NCI-H774 (cell line): Measurements from ENCODE around the gene LGALS4.
"Not testable (repeated sequence)": the region's sequence is repeated elsewhere in the genome, so short reads cannot be mapped to it uniquely, and the experiment has no call there.

Source experiments
- DNase-seq: peaks from one replicate; lab custom pipeline; 2025; lab: John Stamatoyannopoulos, UW

Gene LGALS4

GRCh38 chr19:38795549-38795948 lies 17.2 kb downstream of the LGALS4 start:
- DNase-seq: no peak

GRCh38 chr19:38793671-38794070 lies 19.1 kb downstream of the LGALS4 start:
- no peak for DNase-seq

GRCh38 chr19:38793177-38793576 lies 19.6 kb downstream of the LGALS4 start:
- no peak for DNase-seq

- no peak for DNase-seq
These were observed 20.3 kb downstream of the LGALS4 start for GRCh38 chr19:38792250-38793111.

GRCh38 chr19:38791451-38792064 lies 21.2 kb downstream of the LGALS4 start:
- not testable (repeated sequence) for DNase-seq

GRCh38 chr19:38790507-38791403 lies 22.0 kb downstream of the LGALS4 start:
- not testable (repeated sequence) for DNase-seq

- DNase-seq: no peak
These were observed 24.1 kb downstream of the LGALS4 start, which contains the start of gene LGALS7B for GRCh38 chr19:38788478-38789243. LGALS7B (plus strand) TSS chr19:38789200; CDS start chr19:38789227, 27 bp downstream.

GRCh38 chr19:38786572-38787265 lies 26.0 kb downstream of the LGALS4 start:
- no peak for DNase-seq

- DNase-seq: not testable (repeated sequence)
These were observed 26.7 kb downstream of the LGALS4 start for GRCh38 chr19:38786061-38786460.

- no peak for DNase-seq
These were observed 27.5 kb downstream of the LGALS4 start for GRCh38 chr19:38785187-38785699.

- no peak for DNase-seq
These were observed 28.5 kb downstream of the LGALS4 start for GRCh38 chr19:38784224-38784623.

- DNase-seq: not testable (repeated sequence)
These were observed 30.5 kb downstream of the LGALS4 start for GRCh38 chr19:38782212-38782611.

- no peak for DNase-seq
These were observed 31.7 kb downstream of the LGALS4 start for GRCh38 chr19:38781058-38781457.

GRCh38 chr19:38780443-38780842 lies 32.3 kb downstream of the LGALS4 start:
- no peak for DNase-seq

- DNase-seq: no peak
These were observed 34.0 kb downstream of the LGALS4 start for GRCh38 chr19:38778733-38779132.

- DNase-seq: no peak
These were observed 38.4 kb downstream of the LGALS4 start for GRCh38 chr19:38774181-38774950.

- no peak for DNase-seq
These were observed 39.1 kb downstream of the LGALS4 start, which contains the start of gene LGALS7 for GRCh38 chr19:38773469-38774177. LGALS7 (minus strand) TSS chr19:38773517; CDS start chr19:38773492, 25 bp downstream.

GRCh38 chr19:38771569-38771968 lies 41.2 kb downstream of the LGALS4 start:
- DNase-seq: not testable (repeated sequence)

- not testable (repeated sequence) for DNase-seq
These were observed 41.8 kb downstream of the LGALS4 start for GRCh38 chr19:38770949-38771275.
